Left ventricle myocardium inferior (tissue), 1 donor: ENCODE measurements around the gene SIX5. TPM values are rescaled to one million over a fixed set of nuclear protein-coding genes. Genes with fewer than 3 reads are reported as not detected.
"Not testable (repeated sequence)": the region's sequence is repeated elsewhere in the genome, so short reads cannot be mapped to it uniquely, and the experiment has no call there.

ENCODE experiments used
- DNase-seq: peaks from one replicate; pipeline ENCODE4 v3.0.0-alpha.2; 2020
- H3K27ac ChIP-seq: fragments of 200-600 bp; replicated peaks from 2 replicates; pipeline ENCODE4 v1.8.0; 2021
- H3K27me3 ChIP-seq: fragments of 200-600 bp; 2 replicates; pipeline ENCODE4 v1.8.0; 2021; ENCODE audit warnings: low read depth
- H3K36me3 ChIP-seq: fragments of 200-600 bp; 2 replicates; pipeline ENCODE4 v1.8.0; 2021
- H3K4me1 ChIP-seq: fragments of 200-600 bp; 2 replicates; pipeline ENCODE4 v1.8.0; 2021
- H3K4me3 ChIP-seq: fragments of 200-600 bp; 2 replicates; pipeline ENCODE4 v1.8.0; 2021; ENCODE audit warnings: mild to moderate bottlenecking, moderate library complexity
- H3K9me3 ChIP-seq: fragments of 200-600 bp; replicated peaks from 2 replicates; pipeline ENCODE4 v1.8.0; 2021
- CTCF ChIP-seq: fragments of 200-600 bp; IDR thresholded peaks from 2 replicates; pipeline ENCODE4 v1.8.0; 2021; ENCODE audit warnings: antibody characterized with exemption, mild to moderate bottlenecking, borderline replicate concordance
- intact Hi-C: fragments of 100-400 bp; cut with micrococcal nuclease; formaldehyde crosslinking; loops from one replicate; pipeline ENCODE4 v1.11.0; 2022
- total RNA-seq: library from RNA; stranded (reverse); fragmentation: NEBNext Ultra II Directional; extraction: Animal tissue kit (Norgen Biotek cat#: 25700); gene quantifications from one replicate; pipeline ENCODE4 v1.2.1, GENCODE V29; 2021
- donor health status: DM: no; HTN: yes; CAD: no; lungs with severe emphysema.

SIX5 gene
- total RNA-seq, 1 donor from 2014 or later: 21.8 TPM

- H3K4me3 ChIP-seq: no peak overlapping the region
- no peaks in the 10 kb centered on the region for H3K27me3 ChIP-seq
- no peaks in the 10 kb centered on the region for H3K4me1 ChIP-seq
- H3K9me3 ChIP-seq: no peaks in the 10 kb centered on the region
- H3K36me3 ChIP-seq: no peaks in the 10 kb centered on the region
- intact Hi-C loops: no loop called here
- TF ChIP-seq CTCF: no peak
- no peak for DNase-seq
- no peak overlapping the region for H3K27ac ChIP-seq
Measured at GRCh38 chr19:45754323-45754722, 14.7 kb downstream of the SIX5 start.

GRCh38 chr19:45753548-45753947 is 15.5 kb downstream of the SIX5 start:
- no peaks in the 10 kb centered on the region for H3K9me3 ChIP-seq
- DNase-seq: no peak
- no peak overlapping the region for H3K4me3 ChIP-seq
- intact Hi-C loops: no loop called here
- H3K36me3 ChIP-seq: no peaks in the 10 kb centered on the region
- H3K27me3 ChIP-seq: no peaks in the 10 kb centered on the region
- TF ChIP-seq CTCF: no peak
- no peaks in the 10 kb centered on the region for H3K4me1 ChIP-seq
- H3K27ac ChIP-seq: no peak overlapping the region

GRCh38 chr19:45752639-45753038 is 16.4 kb downstream of the SIX5 start:
- Histone ChIP-seq H3K4me3 (no peak overlapping the region), H3K4me1 (no peaks in the 10 kb centered on the region), H3K36me3 (no peaks in the 10 kb centered on the region), H3K27me3 (no peaks in the 10 kb centered on the region), H3K27ac (no peak overlapping the region), H3K9me3 (no peaks in the 10 kb centered on the region)
- TF ChIP-seq CTCF: no peak
- no peak for DNase-seq
- intact Hi-C loops: no loop called here

GRCh38 chr19:45751483-45751882 is 17.6 kb downstream of the SIX5 start:
- H3K27me3 ChIP-seq, intact Hi-C loops, H3K9me3 ChIP-seq, H3K4me3 ChIP-seq, H3K27ac ChIP-seq, DNase-seq, H3K36me3 ChIP-seq, H3K4me1 ChIP-seq: not testable (repeated sequence)

- Histone ChIP-seq H3K9me3 (no peaks in the 10 kb centered on the region), H3K27me3 (no peaks in the 10 kb centered on the region), H3K27ac (no peak overlapping the region), H3K4me3 (no peak overlapping the region), H3K4me1 (no peaks in the 10 kb centered on the region), H3K36me3 (no peaks in the 10 kb centered on the region)
- no peak for TF ChIP-seq CTCF
- intact Hi-C loops: no loop called here
- DNase-seq: no peak
Measured at GRCh38 chr19:45747513-45747912, 21.5 kb downstream of the SIX5 start.

GRCh38 chr19:45746866-45747265 is 22.2 kb downstream of the SIX5 start:
- H3K27ac ChIP-seq: no peak overlapping the region
- H3K9me3 ChIP-seq: no peaks in the 10 kb centered on the region
- no peaks in the 10 kb centered on the region for H3K36me3 ChIP-seq
- no peak for DNase-seq
- intact Hi-C loops: no loop called here
- no peak for TF ChIP-seq CTCF
- H3K4me3 ChIP-seq: no peak overlapping the region
- no peaks in the 10 kb centered on the region for H3K27me3 ChIP-seq
- H3K4me1 ChIP-seq: no peaks in the 10 kb centered on the region
